ENCODE data around the gene LATS1.

LATS1 gene

GRCh38 chr6:149727793-149728498 is 10.0 kb upstream of the LATS1 start:
- DNase-seq, result no peak
- Histone ChIP-seq H2AK5ac (ENCODE audit: low read length, severe bottlenecking) (no peak overlapping the region), H2BK12ac (ENCODE audit: low read length in 2 of 2) (no peak overlapping the region), H2AFZ (ENCODE audit: low read depth, low read length) (no peak overlapping the region), H3K79me1 (replicated peaks; ENCODE audit: low read length, poor library complexity, severe bottlenecking) (peaks cover 2% of the 10 kb centered on the region), H3K9ac (ENCODE audit: low read length) (no peak overlapping the region), H3K27ac (ENCODE audit: low read length, poor library complexity, severe bottlenecking) (no peak overlapping the region), H3K36me3 (ENCODE audit: control insufficient read depth in 1 of 2, insufficient read depth in 2 of 2, low read depth in 1 of 2, low read length in 2 of 2) (peaks cover 30 to 62% of the 10 kb centered on the region in 2 experiments), H4K91ac (ENCODE audit: low read length) (no peak overlapping the region), H3K4me2 (ENCODE audit: low read length, poor library complexity, severe bottlenecking) (no peak overlapping the region), H4K8ac (ENCODE audit: low read length) (no peak overlapping the region), H3K4ac (ENCODE audit: low read depth in 1 of 2, low read length in 2 of 2) (no peak overlapping the region), H3K4me3 (ENCODE audit: insufficient read depth in 1 of 2, low read depth in 1 of 2, low read length in 2 of 2) (no peak overlapping the region), H3K18ac (ENCODE audit: low read depth in 1 of 2, low read length in 2 of 2) (no peak overlapping the region), H3K9me3 (ENCODE audit: control insufficient read depth, low read length) (no peaks in the 10 kb centered on the region), H2BK5ac (ENCODE audit: low read depth, low read length, poor library complexity, severe bottlenecking) (no peak overlapping the region), H2BK120ac (ENCODE audit: low read depth, low read length) (no peak overlapping the region), H3K27me3 (ENCODE audit: control insufficient read depth in 1 of 2, insufficient read depth in 1 of 2, low read length in 2 of 2) (no peaks in the 10 kb centered on the region), H3K23ac (ENCODE audit: low read length in 2 of 2) (no peak overlapping the region), H2BK15ac (ENCODE audit: low read depth, poor library complexity, severe bottlenecking) (no peak overlapping the region), H3K14ac (ENCODE audit: low read length in 2 of 2) (no peak overlapping the region), H3K4me1 (ENCODE audit: control insufficient read depth, insufficient read depth, low read depth, low read length) (no peaks in the 10 kb centered on the region)
- 94% methylated on average over 4 of the region's 4 CpGs for whole genome bisulfite sequencing

GRCh38 chr6:149725785-149726184 is 7.9 kb upstream of the LATS1 start:
- H3K27ac ChIP-seq (ENCODE audit: low read length, poor library complexity, severe bottlenecking), result no peak overlapping the region
- H4K91ac ChIP-seq (ENCODE audit: low read length), result no peak overlapping the region
- H3K9me3 ChIP-seq (ENCODE audit: control insufficient read depth, low read length), result no peaks in the 10 kb centered on the region
- H2AFZ ChIP-seq (ENCODE audit: low read depth, low read length), result no peak overlapping the region
- H3K4me1 ChIP-seq (ENCODE audit: control insufficient read depth, insufficient read depth, low read depth, low read length), result no peaks in the 10 kb centered on the region
- no peaks in the 10 kb centered on the region for H3K27me3 ChIP-seq (ENCODE audit: control insufficient read depth in 1 of 2, insufficient read depth in 1 of 2, low read length in 2 of 2)
- DNase-seq, result no peak
- no peak overlapping the region for H4K8ac ChIP-seq (ENCODE audit: low read length)
- WGBS, result 94% methylated on average over 3 of the region's 3 CpGs
- H2BK12ac ChIP-seq (ENCODE audit: low read length in 2 of 2), result no peak overlapping the region
- no peak overlapping the region for H2BK120ac ChIP-seq (ENCODE audit: low read depth, low read length)
- no peak overlapping the region for H2BK5ac ChIP-seq (ENCODE audit: low read depth, low read length, poor library complexity, severe bottlenecking)
- no peak overlapping the region for H3K18ac ChIP-seq (ENCODE audit: low read depth in 1 of 2, low read length in 2 of 2)
- no peak overlapping the region for H3K4me2 ChIP-seq (ENCODE audit: low read length, poor library complexity, severe bottlenecking)
- peaks cover 21 to 50% of the 10 kb centered on the region in 2 experiments for H3K36me3 ChIP-seq (ENCODE audit: control insufficient read depth in 1 of 2, insufficient read depth in 2 of 2, low read depth in 1 of 2, low read length in 2 of 2)
- peaks cover 2% of the 10 kb centered on the region for H3K79me1 ChIP-seq (replicated peaks; ENCODE audit: low read length, poor library complexity, severe bottlenecking)
- no peak overlapping the region for H3K9ac ChIP-seq (ENCODE audit: low read length)
- H3K14ac ChIP-seq (ENCODE audit: low read length in 2 of 2), result no peak overlapping the region
- no peak overlapping the region for H2AK5ac ChIP-seq (ENCODE audit: low read length, severe bottlenecking)
- no peak overlapping the region for H2BK15ac ChIP-seq (ENCODE audit: low read depth, poor library complexity, severe bottlenecking)
- H3K23ac ChIP-seq (ENCODE audit: low read length in 2 of 2), result no peak overlapping the region
- H3K4me3 ChIP-seq (ENCODE audit: insufficient read depth in 1 of 2, low read depth in 1 of 2, low read length in 2 of 2), result no peak overlapping the region
- no peak overlapping the region for H3K4ac ChIP-seq (ENCODE audit: low read depth in 1 of 2, low read length in 2 of 2)

- Histone ChIP-seq H3K27me3 (ENCODE audit: control insufficient read depth in 1 of 2, insufficient read depth in 1 of 2, low read length in 2 of 2) (no peaks in the 10 kb centered on the region), H3K4me3 (ENCODE audit: insufficient read depth in 1 of 2, low read depth in 1 of 2, low read length in 2 of 2) (no peak overlapping the region), H3K23ac (ENCODE audit: low read length in 2 of 2) (no peak overlapping the region), H3K14ac (ENCODE audit: low read length in 2 of 2) (no peak overlapping the region), H2BK5ac (ENCODE audit: low read depth, low read length, poor library complexity, severe bottlenecking) (no peak overlapping the region), H3K18ac (ENCODE audit: low read depth in 1 of 2, low read length in 2 of 2) (no peak overlapping the region), H2BK120ac (ENCODE audit: low read depth, low read length) (no peak overlapping the region), H3K79me1 (replicated peaks; ENCODE audit: low read length, poor library complexity, severe bottlenecking) (peaks cover 2% of the 10 kb centered on the region), H3K9ac (ENCODE audit: low read length) (peak overlapping the region; percentile 40), H2BK12ac (ENCODE audit: low read length in 2 of 2) (no peak overlapping the region), H4K91ac (ENCODE audit: low read length) (no peak overlapping the region), H4K8ac (ENCODE audit: low read length) (no peak overlapping the region), H3K4me2 (ENCODE audit: low read length, poor library complexity, severe bottlenecking) (no peak overlapping the region), H3K4ac (ENCODE audit: low read depth in 1 of 2, low read length in 2 of 2) (no peak overlapping the region), H2AFZ (ENCODE audit: low read depth, low read length) (no peak overlapping the region), H3K27ac (ENCODE audit: low read length, poor library complexity, severe bottlenecking) (no peak overlapping the region), H2BK15ac (ENCODE audit: low read depth, poor library complexity, severe bottlenecking) (no peak overlapping the region), H2AK5ac (ENCODE audit: low read length, severe bottlenecking) (no peak overlapping the region), H3K36me3 (ENCODE audit: control insufficient read depth in 1 of 2, insufficient read depth in 2 of 2, low read depth in 1 of 2, low read length in 2 of 2) (peaks cover 9 to 32% of the 10 kb centered on the region in 2 experiments), H3K9me3 (ENCODE audit: control insufficient read depth, low read length) (no peaks in the 10 kb centered on the region), H3K4me1 (ENCODE audit: control insufficient read depth, insufficient read depth, low read depth, low read length) (no peaks in the 10 kb centered on the region)
- DNase-seq, result peak; percentile 90
- WGBS, result 74% methylated on average over 10 of the region's 10 CpGs
These were observed 6.0 kb upstream of the LATS1 start for GRCh38 chr6:149723771-149724417.

- H3K27me3 ChIP-seq (ENCODE audit: control insufficient read depth in 1 of 2, insufficient read depth in 1 of 2, low read length in 2 of 2), result no peaks in the 10 kb centered on the region
These were observed 5.4 kb upstream of the LATS1 start for GRCh38 chr6:149723262-149723661.

More at GRCh38 chr6:149723262-149723661, 5.4 kb upstream of the LATS1 start:
- Histone ChIP-seq H3K9ac (ENCODE audit: low read length) (peak overlapping the region; percentile 40), H4K91ac (ENCODE audit: low read length) (no peak overlapping the region), H2AK5ac (ENCODE audit: low read length, severe bottlenecking) (no peak overlapping the region), H2AFZ (ENCODE audit: low read depth, low read length) (no peak overlapping the region), H3K4me3 (ENCODE audit: insufficient read depth in 1 of 2, low read depth in 1 of 2, low read length in 2 of 2) (no peak overlapping the region), H4K8ac (ENCODE audit: low read length) (no peak overlapping the region), H3K36me3 (ENCODE audit: control insufficient read depth in 1 of 2, insufficient read depth in 2 of 2, low read depth in 1 of 2, low read length in 2 of 2) (peaks cover 7 to 26% of the 10 kb centered on the region in 2 experiments), H3K9me3 (ENCODE audit: control insufficient read depth, low read length) (no peaks in the 10 kb centered on the region), H3K79me1 (replicated peaks; ENCODE audit: low read length, poor library complexity, severe bottlenecking) (no peaks in the 10 kb centered on the region), H3K4me1 (ENCODE audit: control insufficient read depth, insufficient read depth, low read depth, low read length) (no peaks in the 10 kb centered on the region), H3K14ac (ENCODE audit: low read length in 2 of 2) (no peak overlapping the region), H3K23ac (ENCODE audit: low read length in 2 of 2) (no peak overlapping the region), H3K4ac (ENCODE audit: low read depth in 1 of 2, low read length in 2 of 2) (no peak overlapping the region), H2BK120ac (ENCODE audit: low read depth, low read length) (no peak overlapping the region), H3K27ac (ENCODE audit: low read length, poor library complexity, severe bottlenecking) (no peak overlapping the region), H3K18ac (ENCODE audit: low read depth in 1 of 2, low read length in 2 of 2) (no peak overlapping the region), H2BK12ac (ENCODE audit: low read length in 2 of 2) (no peak overlapping the region), H2BK5ac (ENCODE audit: low read depth, low read length, poor library complexity, severe bottlenecking) (no peak overlapping the region), H2BK15ac (ENCODE audit: low read depth, poor library complexity, severe bottlenecking) (no peak overlapping the region), H3K4me2 (ENCODE audit: low read length, poor library complexity, severe bottlenecking) (no peak overlapping the region)
- WGBS, result 98% methylated on average over 3 of the region's 4 CpGs
- DNase-seq, result no peak
